Brain pericyte (primary cell): ENCODE results near the gene TBC1D22B.
"Not testable (repeated sequence)": the region's sequence is repeated elsewhere in the genome, so short reads cannot be mapped to it uniquely, and the experiment has no call there.

Experiments used
- DNase-seq: peaks from one replicate; pipeline ENCODE4 v3.0.0-alpha.2; 2012; ENCODE audit warnings: low read depth, low spot score

TBC1D22B gene

DNA sequence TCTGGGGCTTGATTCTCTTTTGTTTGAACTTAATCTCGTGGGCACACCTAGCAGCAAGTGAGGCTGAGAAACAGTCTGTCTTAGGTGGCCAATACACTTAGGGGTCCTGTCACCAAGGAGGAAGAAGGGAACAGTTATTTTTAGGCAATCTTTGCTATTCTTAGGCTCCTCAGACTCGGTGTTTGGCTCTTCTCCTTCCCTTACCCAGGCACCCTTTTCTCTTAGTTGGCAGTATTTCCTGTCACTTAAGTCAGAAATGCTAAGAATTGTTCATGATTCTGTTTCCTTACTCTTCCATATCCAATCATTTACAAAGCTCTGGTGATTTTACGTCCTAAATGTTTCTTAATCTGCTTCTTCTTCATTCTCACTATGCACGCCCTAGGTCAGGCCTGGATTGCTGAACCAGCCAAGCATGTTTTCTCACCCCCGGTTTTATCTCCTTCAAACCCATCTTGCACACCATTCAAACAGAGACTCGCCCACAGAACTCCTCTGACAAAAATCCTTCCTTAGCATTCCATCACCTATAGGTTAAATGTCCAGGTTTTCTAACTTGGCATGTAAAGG lies 45.6 kb downstream of the TBC1D22B start:
- DNase-seq: no peak

- no peak for DNase-seq
Measured at GRCh38 chr6:37303891-37304503, 46.4 kb downstream of the TBC1D22B start.

DNA sequence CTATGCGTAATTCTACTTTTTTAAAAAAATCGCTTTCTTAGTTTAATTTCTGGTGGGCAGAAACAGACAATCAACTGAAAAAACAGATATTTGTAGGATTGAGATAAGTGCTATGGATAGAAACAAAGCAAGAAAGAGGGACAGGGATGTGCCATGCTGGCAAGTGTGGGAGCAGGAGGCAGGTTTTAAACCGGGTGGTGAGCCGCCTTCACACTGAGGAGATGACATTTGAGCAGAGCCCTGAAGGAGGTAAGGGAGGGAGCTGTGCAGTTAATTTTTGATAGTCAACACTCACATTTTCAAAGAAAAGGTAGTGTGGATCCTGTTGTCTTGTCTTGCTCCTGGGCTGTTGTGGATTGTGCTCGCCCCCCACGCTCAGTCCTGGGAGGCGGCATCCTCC lies 47.2 kb downstream of the TBC1D22B start:
- DNase-seq: no peak

DNA sequence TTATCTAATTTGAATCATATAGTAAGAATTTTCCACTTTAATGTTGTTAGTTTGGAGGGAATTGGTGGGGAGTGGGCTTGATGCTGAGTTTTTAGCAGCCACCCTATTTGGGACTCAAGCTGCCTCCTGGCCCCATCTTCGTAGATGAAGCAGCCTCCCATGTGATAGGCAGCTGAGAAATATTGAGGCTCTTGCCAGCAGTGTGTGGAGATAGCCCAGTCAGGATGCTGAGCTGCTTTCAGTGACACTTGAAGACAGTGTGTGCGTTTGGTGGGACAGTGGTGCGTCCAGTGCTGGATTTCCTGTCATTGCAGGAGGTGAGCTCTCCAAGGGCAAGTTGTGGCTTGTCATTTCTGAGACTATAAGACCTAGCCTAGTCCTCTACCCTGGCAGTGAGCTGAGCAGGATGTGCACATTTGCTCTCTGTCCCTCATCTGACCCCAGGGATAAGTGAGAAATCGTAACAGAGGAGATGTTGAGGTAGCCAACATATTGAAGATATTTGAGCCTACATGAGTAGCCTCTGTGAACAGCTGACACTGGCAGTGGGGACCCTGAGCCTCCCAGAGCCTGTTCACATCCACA lies 48.4 kb downstream of the TBC1D22B start:
- no peak for DNase-seq

DNA sequence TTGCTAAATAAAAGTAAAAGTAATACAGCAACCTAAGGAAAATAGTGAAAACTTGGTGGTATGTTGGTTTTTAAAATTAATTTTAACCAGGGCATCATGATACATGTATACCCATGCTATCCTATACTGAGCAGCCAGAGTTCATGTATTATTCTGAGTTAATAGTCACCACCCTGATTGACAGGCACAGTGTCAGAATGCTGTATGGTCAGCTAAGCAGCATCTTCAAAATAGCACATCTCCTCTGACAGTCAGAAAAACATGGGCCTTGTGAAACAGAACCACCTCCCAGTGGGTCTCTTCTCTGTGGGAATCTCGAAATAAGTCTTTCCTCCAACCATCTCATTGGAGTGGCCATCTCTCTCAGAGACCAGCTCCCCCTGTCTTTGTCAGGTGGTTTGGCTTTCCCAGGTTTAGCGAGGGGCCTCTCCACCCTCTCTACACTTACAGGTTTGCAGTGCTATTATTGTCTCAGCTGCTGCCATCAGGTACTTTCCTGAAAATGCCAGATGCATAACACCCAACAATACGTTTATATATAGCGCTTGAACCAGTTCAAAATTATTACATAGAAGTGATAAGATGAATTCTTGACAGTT lies 49.2 kb downstream of the TBC1D22B start:
- no peak for DNase-seq

DNA sequence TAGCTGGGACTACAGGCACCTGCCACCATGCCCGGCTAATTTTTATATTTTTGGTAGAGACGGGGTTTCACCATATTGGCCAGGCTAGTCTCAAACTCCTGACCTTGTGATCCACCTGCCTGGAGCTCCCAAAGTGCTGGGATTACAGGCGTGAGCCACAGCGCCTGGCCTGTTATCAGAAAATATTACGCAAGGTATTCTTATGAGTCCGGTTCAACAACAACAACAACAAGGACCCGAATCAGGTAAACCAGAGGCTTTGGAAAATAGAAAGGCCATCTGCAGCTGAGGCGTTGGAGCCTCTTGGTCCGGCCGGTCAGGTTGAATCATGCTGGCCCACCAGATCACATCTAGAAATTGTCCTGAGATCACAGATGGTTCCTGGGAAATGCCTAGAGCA lies 49.9 kb downstream of the TBC1D22B start:
- not testable (repeated sequence) for DNase-seq

GRCh38 chr6:37308069-37308815 lies 50.7 kb downstream of the TBC1D22B start:
- DNase-seq: no peak

GRCh38 chr6:37309046-37309445 lies 51.5 kb downstream of the TBC1D22B start:
- no peak for DNase-seq

- no peak for DNase-seq
Measured at GRCh38 chr6:37309692-37310091, 52.1 kb downstream of the TBC1D22B start.

DNA sequence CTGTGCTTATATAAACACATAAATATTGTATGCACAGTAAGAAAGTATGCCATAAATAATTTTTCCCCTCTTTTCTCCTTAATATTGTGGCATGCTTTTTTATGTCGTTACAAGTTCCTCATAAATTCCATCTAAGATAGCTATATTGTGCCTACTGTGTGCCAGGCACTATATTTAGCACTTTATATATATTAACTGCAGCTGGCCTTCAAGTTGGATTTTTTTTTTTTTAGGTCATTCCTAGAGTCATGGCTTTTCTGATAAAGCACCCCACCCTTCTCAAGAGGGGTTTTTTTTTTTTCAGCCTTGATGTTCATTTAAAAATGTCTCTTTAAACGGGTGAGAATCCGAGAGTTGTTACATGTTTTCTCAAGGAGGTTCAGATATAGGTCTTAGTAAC lies 53.4 kb downstream of the TBC1D22B start:
- no peak for DNase-seq

GRCh38 chr6:37311741-37312473 lies 54.3 kb downstream of the TBC1D22B start:
- no peak for DNase-seq

GRCh38 chr6:37313723-37314486 lies 56.3 kb downstream of the TBC1D22B start:
- DNase-seq: no peak

GRCh38 chr6:37314487-37315156 lies 57.0 kb downstream of the TBC1D22B start:
- DNase-seq: no peak

DNA sequence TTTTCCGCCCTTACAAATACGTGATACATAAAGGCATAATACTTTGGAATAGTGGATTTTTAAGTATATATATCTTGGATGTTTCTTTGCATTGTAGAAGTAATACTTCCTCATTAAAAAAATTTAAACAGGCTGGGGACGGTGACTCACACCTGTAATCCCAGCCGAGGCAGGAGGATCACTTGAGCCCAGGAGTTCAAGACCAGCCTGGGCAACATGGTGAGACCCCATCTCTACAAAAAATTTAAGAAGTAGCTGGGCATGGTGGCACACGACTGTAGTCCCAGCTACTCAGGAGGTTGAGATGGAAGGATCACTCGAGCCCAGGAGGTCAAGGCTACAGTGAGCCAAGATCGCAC lies 57.6 kb downstream of the TBC1D22B start:
- DNase-seq: no peak

DNA sequence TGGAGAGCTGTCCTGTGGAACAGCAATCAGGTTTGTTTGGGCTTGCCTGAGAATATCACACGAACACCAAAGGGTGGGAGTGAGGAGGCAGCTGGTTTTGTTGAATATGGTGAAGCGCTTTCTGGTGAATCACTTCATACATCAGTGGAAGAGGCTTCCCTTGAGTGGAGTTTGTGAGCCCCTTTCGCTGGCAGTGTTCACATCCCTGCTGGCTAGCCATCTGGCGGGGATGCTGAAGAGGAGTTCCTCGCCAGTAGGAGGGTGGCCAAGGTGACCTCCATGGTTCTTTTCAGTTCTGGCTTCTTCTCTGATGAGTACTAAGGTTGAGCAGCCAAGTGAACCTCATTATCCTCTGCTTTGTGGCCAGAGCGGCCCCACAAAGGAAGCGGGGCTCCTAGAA lies 58.5 kb downstream of the TBC1D22B start:
- no peak for DNase-seq

DNA sequence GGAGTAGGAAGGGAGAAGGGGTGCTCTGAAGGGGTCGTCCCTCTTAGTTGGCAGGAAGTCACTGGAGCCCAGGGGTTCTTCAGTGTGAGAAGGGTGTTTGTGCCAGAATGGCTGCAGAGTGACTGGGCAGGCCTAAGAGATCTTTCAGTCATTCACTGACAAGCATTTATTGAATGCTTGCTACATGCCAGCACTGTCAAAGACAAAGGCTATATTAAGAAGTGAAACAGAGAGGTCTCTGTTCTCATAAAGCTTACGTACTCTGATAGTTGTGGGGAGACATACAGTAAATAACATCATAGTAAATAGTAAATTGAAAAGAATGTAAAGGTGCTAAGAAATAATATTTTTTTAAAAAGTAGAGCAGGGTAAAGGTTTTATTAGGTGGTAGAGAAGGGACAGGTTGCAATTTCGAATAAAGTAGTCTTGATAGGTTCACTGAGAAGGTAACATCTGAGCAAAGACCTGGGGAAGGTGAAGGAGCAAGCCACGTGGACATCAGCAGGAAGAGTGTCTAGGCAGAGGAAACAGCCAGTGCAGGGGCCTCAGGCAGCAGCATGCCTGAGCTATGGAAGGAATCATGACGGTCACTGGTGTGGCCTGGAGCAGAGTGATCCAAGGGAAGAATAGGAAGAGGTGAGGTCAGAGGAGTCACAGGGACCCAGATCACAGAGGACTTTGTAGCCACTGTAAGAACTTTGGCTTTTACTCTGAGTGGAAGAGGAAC lies 59.9 kb downstream of the TBC1D22B start:
- DNase-seq: no peak

DNA sequence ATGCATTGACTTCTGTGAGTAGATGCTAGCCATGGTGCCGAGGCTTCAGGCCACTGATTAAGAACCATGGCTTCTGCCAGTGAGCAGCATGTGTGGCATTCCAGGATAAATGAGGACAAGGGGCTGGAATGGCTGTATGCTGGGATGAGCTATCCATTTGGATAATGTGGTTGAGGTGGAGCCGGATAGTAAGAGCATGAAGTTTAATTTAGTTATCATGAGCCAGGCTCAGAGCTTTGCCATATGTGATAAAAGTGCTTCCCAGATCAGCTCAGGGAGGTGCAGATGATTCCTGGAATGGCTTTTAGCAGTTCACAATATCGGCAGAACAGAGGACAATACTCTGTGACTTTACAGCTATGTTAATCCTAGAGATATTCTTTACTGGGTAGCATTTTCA lies 61.6 kb downstream of the TBC1D22B start:
- DNase-seq: no peak

DNA sequence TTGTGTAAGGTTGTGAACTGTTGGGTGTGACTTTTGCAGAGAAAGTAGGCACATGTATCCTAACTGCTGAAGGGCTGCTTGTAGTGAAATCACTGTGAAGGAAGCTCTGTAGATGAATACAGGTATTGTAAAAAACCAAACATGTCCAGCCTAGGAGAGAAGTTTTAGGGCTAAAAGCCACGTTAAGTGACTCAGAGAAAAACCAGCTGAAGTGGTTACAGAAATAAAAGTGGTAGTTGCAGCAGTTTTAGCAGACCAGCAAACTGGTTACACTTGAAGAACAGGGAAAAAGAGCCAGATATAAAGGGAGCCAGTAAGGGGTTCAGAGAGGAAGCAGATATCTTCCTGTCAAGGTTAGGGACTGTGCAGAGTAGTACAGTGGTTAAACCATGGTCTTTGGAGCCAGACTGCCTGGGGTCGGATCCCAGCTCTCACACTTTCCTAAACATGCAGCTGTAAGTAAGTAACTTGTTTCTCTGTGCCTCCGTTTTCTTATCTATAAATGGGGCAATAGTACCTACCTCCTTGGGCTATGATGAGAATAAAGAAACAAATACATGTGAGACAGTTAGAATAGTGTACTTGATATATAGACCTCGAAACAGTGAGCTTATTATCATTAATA lies 62.4 kb downstream of the TBC1D22B start:
- no peak for DNase-seq

DNA sequence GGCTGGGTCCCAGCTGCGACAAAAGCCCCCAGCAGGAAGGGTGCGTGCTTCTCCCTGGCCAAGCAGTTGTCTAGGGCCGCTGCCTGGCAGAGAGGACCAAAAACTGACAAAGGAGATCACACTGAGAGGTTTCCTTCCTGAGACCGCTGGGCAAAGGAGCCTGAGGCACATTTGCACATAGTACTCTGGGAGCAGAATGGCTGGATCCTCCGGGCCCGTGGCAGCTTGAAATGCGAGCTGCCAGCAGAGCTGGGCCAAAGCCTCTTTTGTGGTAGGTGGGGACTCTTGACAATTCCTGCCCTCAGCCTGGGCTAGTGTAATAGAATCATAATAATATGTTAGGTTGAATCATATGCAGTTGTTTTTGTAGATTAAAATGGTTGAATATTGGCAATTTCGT lies 63.1 kb downstream of the TBC1D22B start:
- no peak for DNase-seq
